RPMI8226 (cell line): ENCODE results near the gene B4GALT2.

ENCODE experiments used
- DNase-seq: peaks from one replicate; pipeline ENCODE4 v3.0.0-alpha.2; 2015

B4GALT2 gene

DNA sequence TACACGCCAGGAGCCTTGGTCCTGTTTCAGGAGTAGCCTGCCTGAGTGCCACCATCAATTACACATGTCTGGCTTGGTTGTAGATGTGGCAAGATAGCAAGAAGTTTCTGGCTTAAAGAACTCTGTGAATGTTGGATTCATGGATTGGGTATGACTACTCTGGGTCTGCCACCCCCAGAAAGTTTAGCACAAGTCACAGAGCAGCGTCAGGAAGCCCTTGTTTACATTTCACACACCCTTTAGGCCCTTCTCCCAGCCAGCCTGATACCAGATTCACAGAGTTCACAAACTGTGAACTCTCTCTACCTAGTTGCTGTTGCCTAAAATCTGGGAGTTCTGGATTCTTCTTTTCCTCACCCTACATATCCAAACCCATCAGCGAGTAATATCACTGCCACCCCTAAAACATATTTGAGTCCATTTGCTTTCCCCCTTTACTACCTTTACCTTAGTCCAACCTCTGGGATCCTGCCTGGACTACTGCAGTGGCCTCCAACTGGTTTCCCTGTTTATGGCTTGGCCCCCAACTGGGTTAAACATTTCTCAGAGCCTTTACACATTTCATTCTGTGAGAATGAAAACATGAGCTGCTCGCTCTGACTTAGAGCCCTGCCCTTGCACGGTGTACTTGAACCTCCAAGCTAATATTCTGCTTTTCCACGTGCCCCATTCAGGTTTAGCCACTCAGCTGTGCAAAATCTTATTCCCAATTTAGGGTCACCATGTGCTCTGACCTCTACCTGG lies 8.3 kb downstream of the B4GALT2 start:
- DNase-seq: no peak

DNA sequence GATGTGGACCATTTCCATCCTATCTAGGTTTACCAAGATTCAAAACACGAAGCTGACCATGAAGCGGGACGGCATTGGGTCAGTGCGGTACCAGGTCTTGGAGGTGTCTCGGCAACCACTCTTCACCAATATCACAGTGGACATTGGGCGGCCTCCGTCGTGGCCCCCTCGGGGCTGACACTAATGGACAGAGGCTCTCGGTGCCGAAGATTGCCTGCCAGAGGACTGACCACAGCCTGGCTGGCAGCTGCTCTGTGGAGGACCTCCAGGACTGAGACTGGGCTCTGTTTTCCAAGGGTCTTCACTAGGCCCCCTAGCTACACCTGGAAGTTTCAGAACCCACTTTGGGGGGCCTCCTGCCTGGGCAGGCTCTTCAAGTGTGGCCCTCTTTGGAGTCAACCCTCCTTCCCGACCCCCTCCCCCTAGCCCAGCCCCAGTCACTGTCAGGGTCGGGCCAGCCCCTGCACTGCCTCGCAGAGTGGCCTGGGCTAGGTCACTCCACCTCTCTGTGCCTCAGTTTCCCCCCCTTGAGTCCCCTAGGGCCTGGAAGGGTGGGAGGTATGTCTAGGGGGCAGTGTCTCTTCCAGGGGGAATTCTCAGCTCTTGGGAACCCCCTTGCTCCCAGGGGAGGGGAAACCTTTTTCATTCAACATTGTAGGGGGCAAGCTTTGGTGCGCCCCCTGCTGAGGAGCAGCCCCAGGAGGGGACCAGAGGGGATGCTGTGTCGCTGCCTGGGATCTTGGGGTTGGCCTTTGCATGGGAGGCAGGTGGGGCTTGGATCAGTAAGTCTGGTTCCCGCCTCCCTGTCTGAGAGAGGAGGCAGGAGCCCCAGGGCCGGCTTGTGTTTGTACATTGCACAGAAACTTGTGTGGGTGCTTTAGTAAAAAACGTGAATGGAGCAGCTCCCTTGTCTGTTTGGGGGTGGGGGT lies 11.5 kb downstream of the B4GALT2 start:
- peak; percentile 18 for DNase-seq

DNA sequence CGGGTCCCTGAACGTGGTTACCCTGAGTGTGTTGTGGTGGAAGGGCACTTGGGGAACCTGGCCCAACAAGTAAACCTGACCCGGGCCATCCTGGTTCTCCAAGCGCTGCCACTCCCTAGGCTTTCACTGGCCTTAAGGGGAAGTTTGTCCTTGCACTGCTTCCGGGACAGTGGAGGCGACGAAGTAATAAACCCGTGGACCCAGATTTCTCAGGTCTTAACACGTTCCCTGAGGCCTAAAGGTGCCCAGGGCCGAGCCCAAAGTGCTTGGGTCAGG lies 12.1 kb downstream of the B4GALT2 start:
- DNase-seq: no peak

DNA sequence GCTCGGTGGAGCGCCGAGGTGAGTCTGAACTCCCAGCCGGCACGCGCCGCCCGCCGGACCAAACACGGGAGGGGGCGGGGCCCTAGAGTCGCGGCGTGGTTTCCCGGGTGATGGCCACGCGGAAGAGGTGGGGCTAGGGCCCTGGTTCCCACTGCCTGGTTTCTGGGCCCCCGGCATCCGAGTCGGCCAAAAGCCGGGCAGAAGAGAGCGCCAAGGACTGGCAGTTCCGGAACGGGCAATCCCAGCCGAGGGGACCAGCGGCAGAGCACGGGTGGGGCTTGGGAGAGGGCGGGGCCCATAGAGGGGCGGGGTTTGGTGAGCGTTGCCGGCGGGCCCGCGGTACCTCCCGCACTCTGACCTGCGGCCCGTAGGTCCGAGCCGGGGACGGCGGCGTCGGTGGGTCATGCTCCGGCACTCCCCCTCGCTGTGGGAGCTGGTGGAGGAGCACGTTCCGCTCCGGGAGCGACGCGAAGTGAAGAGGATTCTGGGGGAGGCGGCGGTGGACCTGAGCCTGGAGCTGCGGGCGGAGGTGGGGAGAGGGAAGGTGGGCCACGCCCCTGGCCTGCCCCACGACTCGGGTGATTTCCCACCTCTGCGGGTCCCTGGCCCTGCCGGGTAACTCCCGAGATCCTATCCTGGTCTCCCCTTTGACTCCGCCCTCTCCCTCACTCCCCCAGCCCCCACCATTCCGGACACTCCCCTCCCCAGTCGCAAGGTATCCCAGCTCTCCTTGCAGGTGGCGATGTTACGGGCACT lies 12.6 kb downstream of the B4GALT2 start, which contains the start of gene CCDC24:
TSS of gene CCDC24 (plus strand) at position 124 of the 756 bp plus-strand sequence. CDS start at position 404, 280 bp downstream.
- peak; percentile 91 for DNase-seq

DNA sequence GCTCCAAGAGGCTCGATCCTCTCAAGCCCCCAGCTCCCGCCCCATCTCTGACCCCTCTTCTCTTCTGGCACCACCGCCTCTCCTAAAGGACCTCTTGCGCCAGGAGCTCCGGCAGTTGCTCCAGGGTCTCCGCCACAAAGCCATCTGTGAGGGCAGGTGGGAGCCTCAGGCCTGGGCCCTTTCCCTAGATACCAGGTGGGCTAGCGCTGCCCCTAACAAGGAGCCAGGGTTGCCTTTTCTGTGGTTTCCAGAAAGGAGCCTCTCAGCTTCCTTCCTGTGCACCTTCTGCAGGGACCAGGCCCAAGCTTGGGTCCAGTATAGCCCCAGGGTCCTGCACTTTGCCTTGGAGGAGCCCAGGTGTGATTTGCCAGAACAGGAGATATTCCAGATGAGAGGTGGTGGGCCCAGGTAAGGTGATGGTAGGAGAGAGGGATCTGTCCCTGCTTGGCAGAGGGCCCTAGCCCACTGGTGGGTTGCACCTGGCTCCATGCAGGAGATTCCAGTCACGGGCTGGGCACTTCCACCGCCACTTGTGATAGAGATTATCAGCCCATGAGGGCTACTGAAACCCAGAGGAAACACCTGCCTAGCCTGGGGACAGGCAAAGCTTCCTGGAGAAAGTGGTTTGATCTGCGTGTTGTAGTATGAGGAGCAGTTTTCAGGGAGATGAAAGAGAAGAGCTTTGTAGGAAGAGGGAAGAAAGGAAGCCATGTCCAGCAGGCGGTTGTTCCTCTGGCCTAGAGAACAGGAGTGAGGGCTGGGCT lies 13.4 kb downstream of the B4GALT2 start:
- DNase-seq: peak; percentile 54

DNA sequence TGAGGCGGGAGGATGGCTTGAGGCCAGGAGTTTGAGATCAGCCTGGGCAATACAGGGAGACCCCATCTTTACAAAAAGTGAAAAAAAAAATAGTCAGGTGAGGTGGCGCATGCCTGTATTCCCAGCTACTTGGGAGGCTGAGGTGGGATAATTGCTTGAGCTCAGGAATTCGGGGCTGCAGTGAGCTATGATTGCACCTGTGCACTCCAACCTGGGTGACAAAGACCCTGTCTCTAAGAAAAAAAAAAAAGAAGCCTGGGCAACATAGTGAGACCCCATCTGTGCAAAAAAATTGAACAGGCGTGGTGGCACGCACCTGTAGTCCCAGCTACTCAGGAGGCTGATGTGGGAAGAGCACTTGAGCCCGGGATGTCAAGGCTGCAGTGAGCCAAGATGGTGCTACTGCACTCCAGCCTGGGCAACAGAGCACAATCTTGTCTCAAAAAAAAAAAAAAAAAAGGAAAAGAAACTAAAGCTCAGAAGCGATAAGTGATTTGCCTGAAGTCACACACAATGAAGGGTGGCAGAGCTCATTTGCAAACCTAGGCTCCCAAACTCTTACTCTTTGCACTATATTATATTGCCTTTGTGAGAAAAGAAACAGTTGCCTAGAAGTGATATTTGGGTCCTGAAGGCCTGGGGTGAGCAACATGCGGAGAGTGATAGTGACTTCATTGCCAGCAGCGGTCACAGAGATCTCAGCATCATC lies 14.3 kb downstream of the B4GALT2 start:
- no peak for DNase-seq

DNA sequence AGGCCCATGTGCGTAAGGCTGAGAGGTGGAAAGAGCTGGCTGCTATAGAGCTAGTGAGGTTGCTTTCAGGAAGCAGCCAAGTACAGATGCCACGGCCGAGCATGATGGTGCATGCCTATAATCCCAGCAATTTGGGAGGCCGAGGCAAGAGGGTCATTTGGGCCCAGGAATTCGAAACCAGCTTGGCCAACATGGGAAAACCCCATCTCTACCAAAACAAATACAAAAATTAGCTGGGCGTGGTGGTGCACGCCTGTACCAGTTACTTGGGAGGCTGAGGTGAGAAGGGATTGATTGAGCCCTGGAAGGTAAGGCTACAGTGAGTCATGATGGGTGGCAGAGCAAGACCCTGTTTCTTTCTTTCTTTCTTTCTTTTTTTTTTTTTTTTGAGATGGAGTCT lies 15.1 kb downstream of the B4GALT2 start:
- DNase-seq: no peak

DNA sequence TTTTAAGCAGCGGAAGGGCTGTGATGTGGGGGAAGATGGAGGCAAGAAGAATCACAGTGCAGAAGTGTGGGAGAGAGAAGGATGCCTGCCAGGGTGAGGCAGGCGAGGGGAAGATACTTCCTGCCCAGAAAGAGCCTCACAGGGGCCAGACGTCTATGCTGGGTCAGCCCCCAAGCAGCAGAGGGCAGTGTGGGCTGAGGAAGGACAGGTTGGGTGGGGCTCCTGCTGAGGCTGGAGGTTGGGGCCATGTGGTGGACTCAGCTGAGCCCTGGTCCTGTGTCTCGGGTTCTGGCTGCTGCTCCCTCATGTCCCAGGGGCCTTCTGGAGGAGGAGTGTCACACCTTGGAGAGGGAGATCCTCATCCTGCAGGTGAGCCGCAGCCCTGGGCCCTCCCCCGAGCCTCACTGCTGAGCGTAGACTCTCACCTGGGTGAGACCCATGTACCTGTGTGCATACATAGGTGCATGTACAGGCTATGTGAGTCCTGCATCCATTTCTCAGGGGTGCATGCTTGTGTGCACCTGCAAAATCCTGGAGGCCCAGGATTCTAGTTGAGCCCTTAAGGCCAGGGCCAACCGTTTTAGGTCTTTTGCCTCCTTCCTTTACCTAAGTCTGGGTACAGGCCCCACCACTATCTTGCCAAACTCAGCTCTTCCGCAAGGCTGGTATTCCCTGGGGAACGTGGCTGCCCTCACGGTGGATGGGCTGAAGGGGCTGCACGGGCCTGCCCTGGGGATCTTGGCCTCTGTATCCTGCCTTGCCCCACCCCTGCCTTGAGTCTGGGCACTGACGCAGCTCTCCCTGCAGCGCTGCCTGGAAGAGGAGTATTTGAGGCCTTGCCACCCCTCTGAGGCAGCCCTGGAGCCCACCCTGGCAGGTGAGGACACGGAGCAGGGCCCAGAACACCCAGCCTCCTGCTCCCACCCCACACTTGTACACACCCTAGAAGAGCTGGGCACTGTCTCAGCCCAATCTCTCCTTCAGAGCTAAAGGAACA lies 16.1 kb downstream of the B4GALT2 start:
- DNase-seq: peak; percentile 69

DNA sequence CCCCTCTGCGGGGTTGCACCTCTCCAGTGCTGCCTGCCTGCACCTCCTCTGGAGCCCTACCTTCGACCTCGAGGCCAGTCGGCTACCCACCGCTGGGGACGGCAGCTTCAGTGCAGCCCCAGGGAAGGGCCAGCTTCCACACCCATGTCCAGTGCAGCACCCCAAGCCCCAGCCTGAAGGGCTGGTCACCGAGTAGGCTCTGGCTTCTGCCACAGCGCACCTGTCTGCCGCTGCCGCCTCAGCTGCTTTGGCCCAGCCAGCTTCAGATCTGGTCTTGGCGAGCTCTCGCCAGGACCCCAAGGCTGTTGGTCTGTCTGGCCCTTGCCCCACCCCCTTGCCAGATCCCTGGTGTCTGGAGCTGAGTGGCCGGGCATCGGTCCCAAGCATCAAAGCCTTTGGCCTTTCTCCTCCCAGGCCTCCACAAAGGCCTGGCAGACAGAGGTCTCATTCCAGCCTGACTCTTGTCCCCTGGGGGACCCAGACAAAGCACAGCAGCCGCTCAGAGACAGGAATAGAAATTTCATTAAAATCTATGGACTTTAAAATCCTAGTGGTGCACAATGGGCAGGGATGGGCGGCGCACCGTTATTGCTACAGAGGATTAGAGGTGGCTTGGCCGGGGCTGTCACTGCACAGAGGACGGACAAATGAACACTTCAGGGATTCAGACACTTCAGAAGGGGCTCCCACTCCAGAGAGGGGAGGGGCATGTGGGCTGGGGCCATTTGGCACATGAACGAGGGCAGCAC lies 17.1 kb downstream of the B4GALT2 start:
- DNase-seq: no peak

DNA sequence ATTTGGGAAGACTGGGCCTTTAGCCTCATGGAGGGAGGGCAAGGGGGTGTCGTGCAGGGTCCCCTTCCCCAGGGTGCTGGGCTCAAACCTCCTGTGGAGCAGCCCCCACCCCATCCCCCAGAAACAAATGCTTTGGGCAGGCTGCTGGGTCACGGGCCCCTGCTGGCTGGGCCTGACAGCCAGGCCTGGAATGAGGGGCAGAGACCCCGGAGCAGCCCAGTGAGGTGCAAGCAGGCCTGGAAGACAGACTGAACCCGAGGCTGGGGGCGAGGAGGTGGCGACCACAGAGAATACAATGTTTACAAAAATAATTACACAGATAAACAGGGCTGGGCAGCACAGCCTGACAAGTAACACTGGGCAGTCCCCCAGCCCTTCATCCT lies 17.7 kb downstream of the B4GALT2 start:
- no peak for DNase-seq

DNA sequence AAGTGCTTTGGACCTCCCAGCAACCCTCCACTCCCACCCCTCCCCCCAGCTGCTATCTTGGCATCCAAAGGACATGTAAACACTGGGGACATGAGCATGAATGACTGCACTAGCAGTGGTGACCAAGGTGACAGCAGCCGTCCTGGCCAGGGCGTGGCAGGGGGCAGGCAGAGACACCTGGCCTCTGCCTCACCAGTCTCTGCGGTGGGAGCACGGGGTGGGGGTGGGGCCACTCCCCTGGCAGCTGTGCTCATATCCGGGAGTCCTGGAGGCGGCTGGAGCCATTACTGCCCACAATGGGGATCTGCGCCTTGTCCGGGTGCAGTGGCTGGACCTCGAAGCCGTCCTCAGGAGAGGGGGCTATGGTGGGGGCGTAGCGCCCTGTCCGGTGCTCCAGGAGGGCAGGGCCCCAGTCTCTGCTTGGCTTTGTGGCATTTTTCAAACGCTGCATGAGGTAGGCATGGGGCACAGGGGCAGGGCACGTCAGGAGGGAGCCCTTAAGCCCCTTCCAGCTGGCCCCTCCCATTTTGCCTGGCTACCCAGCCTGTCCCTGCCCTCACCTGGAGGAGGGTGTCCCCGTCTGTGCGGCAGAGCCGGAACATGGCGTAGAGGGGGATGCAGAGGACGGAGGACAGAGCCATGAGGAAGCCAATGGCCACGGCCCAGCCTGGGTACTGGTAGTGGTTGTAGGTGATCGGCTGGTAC lies 18.4 kb downstream of the B4GALT2 start:
- peak; percentile 38 for DNase-seq

DNA sequence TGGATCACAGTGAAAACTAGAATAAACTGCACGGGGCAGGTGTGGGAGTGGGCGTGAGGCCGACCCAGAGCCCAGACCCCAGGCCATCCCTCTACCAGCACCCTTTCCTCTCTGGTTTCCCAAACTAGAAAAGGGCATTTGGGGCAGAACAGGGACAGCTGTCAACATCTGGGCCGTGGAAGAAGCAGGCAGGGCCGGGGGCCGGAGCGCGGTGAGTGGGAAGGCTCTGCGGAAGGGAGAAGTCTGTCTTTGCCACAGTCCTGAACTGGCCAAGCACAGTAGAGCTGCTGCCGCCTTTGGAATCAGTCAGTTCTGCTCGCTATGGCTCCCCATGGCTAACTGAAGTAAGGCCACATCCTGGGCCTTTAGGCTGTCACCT lies 19.0 kb downstream of the B4GALT2 start:
- no peak for DNase-seq

DNA sequence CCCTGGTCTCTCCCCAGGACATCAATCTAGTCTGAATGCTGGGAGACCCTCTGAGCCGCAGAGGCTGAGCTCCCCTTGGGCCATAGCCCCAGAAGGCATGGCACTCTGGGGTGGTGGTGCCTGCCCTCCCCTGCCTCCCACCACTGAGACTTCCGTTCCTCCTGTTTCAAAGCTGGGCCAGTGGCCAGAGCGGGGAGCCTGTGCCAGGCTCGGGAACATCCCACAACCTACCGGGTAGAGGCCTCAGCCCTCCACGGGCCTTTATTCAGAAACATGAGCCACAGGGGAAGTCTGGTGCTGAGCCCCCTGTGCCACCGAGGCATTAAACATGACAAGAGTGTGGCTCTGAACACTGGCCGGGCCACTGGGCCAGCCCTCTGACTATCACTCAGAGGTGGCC lies 20.4 kb downstream of the B4GALT2 start:
- no peak for DNase-seq

DNA sequence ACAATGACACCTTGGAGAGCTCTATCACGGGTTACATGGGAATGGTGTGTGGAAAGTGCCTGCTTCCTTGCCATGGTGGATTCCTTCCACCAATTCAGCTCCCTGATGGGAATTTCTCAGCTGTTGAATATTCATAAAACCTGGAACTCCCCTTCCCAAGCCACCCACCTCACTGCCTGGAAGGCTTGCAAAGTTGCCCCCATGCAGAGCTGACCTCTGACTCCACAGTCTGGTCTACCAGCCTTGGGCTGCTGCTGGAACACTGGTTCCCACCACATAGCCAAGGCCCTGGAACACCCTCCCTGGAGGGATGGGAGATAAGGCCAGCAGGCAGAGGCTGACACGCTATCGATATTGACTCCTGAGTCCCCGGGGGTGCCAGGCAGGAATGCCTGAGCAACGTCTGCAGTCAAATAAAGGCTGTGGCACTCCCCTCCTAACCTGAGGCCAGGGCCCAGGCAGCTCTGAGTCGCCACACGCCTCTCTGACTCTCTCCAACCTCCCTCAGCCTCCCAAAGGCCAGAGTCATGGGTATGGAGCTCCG lies 21.2 kb downstream of the B4GALT2 start:
- DNase-seq: no peak

DNA sequence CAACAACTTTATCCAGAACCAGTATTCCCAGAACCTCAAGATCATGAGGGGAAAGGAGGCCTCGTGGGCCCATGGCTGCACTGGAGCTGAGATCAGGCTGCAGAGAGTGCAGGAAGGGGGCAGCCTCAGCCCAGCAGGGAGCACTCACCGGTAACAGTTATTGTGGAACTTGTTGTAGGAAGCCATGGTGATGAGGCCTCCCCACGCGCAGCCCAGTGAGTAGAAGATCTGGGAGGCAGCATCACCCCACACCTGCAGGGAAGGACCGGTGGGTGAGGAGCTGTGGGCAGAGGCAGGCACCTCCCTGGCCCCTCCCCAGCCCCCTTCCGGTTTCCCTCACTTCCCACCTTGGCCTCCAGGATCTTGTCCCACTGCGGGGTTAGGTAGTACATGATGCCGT lies 23.2 kb downstream of the B4GALT2 start:
- DNase-seq: no peak

DNA sequence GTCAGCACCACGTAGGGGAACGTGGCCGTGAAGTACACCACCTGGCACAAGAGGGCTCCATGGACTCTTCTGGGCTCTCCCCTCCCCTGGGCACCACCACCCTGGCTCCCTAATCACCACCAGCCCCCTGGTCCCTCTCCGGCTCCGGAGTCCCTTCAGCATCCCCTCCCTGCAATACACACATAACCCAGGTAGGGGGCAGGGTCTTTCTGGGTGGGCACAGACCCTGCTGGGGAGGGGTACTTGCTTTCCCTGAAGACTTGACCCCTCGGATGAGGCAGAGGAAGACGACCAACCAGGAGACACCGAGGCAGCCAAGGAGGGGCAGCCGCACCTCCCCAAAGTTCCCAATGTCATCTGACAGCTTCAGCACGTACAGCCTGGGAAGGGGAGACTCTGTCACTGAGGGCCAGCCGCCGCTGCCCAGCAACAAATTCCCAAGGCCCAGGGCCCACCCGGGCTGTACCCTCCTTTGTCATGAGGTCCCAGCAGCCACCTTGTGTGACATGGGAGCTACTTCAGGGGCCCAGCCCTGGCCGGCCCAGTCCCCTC lies 23.7 kb downstream of the B4GALT2 start:
- DNase-seq: no peak

DNA sequence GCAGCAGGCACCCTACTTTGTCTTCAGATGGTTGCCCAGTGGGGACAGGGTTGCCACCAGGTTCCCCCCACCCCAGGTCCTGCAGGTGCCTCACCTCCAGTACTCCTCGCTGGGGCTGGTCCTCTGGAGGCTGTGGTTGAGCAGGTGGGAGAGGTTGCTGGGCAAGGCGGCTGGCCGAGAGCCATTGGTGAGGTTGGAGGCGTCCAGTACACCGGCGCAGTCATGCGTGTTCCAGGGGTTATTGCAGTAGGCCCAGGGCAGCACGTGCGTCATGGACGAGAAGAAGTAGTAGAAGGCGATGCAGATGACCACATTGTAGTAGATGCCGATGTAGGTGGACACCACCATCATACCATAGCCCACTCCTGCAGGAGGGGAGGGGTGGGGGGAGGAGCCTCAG lies 29.2 kb downstream of the B4GALT2 start:
- no peak for DNase-seq

DNA sequence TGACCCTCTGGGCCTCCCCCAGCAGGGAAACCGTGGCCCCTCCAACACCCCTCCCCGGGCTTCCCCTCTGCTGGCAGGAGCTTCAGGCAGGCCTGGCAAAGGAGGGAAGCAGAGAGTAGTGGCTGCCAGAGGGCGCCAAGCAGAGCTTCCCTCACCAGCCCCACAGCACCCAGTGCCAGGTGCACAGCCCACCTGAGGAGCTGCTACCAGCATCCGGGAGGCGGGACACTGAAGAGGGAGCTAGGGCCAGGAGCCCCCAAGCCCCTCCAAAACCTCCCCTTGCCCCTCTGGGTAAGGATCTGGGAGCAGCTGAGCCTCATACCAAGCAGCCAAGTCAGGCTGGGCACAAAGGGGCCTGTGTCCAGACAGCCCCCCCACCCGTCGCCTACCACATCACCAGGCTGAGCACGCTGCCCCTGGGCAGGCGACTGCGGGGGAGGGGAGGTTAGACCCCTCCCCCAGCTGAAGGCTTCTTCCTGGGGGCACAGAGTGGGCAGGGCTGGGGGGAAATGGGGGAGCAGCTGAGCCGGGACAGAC lies 32.0 kb downstream of the B4GALT2 start:
- no peak for DNase-seq

DNA sequence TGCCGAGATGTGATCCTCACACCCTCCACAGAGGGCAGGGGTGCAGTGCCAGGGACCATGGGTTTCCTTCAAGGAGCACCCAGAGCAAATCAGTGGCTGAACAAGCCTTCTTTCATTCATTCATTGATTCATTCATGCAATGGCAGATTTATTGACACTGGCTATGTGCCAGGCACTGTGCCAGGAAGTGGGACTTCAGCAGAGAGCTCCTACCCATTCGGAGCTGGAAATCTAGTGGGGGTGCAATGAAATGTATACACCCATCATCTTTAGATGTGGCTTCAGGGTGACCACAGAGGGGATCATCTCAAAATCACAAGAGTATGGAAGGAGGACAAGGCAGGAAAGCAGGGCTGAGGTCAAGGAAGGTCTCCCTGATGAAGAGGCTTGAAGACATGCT lies 33.4 kb downstream of the B4GALT2 start:
- no peak for DNase-seq
